GM12878 (cell line): ENCODE results near the gene SMIM9. TPM values are rescaled to one million over a fixed set of nuclear protein-coding genes. Genes with fewer than 3 reads are reported as not detected.

Source experiments
- ATAC-seq: fragments of 200-7000 bp; cut with Tn5 transposase; 3 replicates; pipeline ENCODE4 v1.9.1; 2020; ENCODE audit warnings: mild to moderate bottlenecking, moderate library complexity
- BruUV-seq: library from RNA; stranded (reverse); fragments of 400-500 nt; replicated peaks from 2 replicates; lab custom pipeline; 2021; lab: Mats Ljungman, UMichigan
- CTCF ChIA-PET: fragments of 300-600 bp; sonication (Branson Sonifier 250); formaldehyde crosslinking; extraction: SDS; loops from one replicate; lab custom pipeline; 2021; ENCODE audit warnings: inconsistent platforms; lab: Yijun Ruan, JAX
- POLR2A ChIA-PET: fragments of 350-600 bp; formaldehyde crosslinking; extraction: SDS; loops from one replicate; lab custom pipeline; 2021; ENCODE audit warnings: inconsistent platforms; lab: Charles Lee
- RAD21 ChIA-PET: fragments of 300-600 bp; sonication (Branson Sonifier 250); formaldehyde crosslinking; loops from one replicate; lab custom pipeline; 2023; ENCODE audit warnings: antibody characterized with exemption; ENCODE audit not compliant: unreplicated experiment; lab: Charles Lee
- SMC1A ChIA-PET: fragments of 300-600 bp; sonication (Branson Sonifier 250); formaldehyde crosslinking; loops from one replicate; lab custom pipeline; 2023; ENCODE audit not compliant: unreplicated experiment, uncharacterized antibody; lab: Charles Lee
- DNase-seq: peaks from one replicate; pipeline ENCODE4 v3.0.0-alpha.2; 2011; ENCODE audit warnings: low read depth, low spot score
- FAIRE-seq: peaks from 3 replicates; lab custom pipeline; 2011; peaks lifted over from hg19 to GRCh38; lab: Jason Lieb, UNC
- H2AFZ ChIP-seq: 2 replicates; pipeline ENCODE4 v1.6.0; 2011; ENCODE audit warnings: low read depth, low read length, control low read depth; ENCODE audit not compliant: control insufficient read depth
- H3K27ac ChIP-seq: 2 replicates; pipeline ENCODE4 v1.5.1; 2011; ENCODE audit warnings: control low read depth; ENCODE audit not compliant: control insufficient read depth, insufficient read depth
- H3K27me3 ChIP-seq, 2 experiments: replicated peaks in 1 of 2; 2 replicates each; pipeline versions ENCODE4 v1.6.0 to v1.6.1; 2011; ENCODE audit warnings: low read length in 1 of 2; ENCODE audit not compliant: control insufficient read depth in 2 of 2, insufficient read depth in 2 of 2
- H3K36me3 ChIP-seq, 2 experiments: 2 replicates each; pipeline ENCODE4 v1.5.1; 2011; ENCODE audit warnings: low read length in 1 of 2; ENCODE audit not compliant: control insufficient read depth in 2 of 2, insufficient read depth in 2 of 2
- H3K4me1 ChIP-seq: 2 replicates; pipeline ENCODE4 v1.6.1; 2011; ENCODE audit warnings: mild to moderate bottlenecking, low read length, moderate library complexity, mixed read lengths; ENCODE audit not compliant: control insufficient read depth, insufficient read depth
- H3K4me2 ChIP-seq: 2 replicates; pipeline ENCODE4 v1.6.0; 2011; ENCODE audit warnings: control low read depth; ENCODE audit not compliant: control insufficient read depth, insufficient read depth
- H3K4me3 ChIP-seq: fragments of 200-600 bp; sonication (generic); 2 replicates; pipeline ENCODE4 v1.5.1; 2016
- H3K79me2 ChIP-seq: 2 replicates; pipeline ENCODE4 v1.6.0; 2011; ENCODE audit warnings: low read length; ENCODE audit not compliant: control insufficient read depth, insufficient read depth
- H3K9ac ChIP-seq: 2 replicates; pipeline ENCODE4 v1.8.0; 2011; ENCODE audit warnings: low read length, control low read depth, mixed read lengths; ENCODE audit not compliant: control insufficient read depth, insufficient read depth
- H3K9me3 ChIP-seq: replicated peaks from 3 replicates; pipeline ENCODE4 v1.5.1; 2011; ENCODE audit warnings: mild to moderate bottlenecking, low read length; ENCODE audit not compliant: control insufficient read depth, insufficient read depth
- H4K20me1 ChIP-seq: 2 replicates; pipeline ENCODE4 v1.6.0; 2011; ENCODE audit not compliant: control insufficient read depth, insufficient read depth
- CUX1 ChIP-seq: IDR thresholded peaks from 2 replicates; pipeline ENCODE4 v1.6.1; 2012; ENCODE audit warnings: improper control_type of control experiment, low read depth, low read length; ENCODE audit not compliant: insufficient replicate concordance
- EP300 ChIP-seq, 2 experiments: fragments of 150-350 bp in 1 of 2; IDR thresholded peaks; 2 replicates each; pipeline ENCODE4 v1.6.1; 2011 to 2012; ENCODE audit warnings: low read depth in 2 of 2, low read length in 2 of 2, borderline replicate concordance in 1 of 2, improper control_type of control experiment in 1 of 2, inconsistent platforms in 1 of 2; ENCODE audit not compliant: control insufficient read depth in 1 of 2
- KDM1A ChIP-seq: fragments of 200-600 bp; sonication (generic); IDR thresholded peaks from 2 replicates; pipeline ENCODE4 v1.6.1; 2016; ENCODE audit warnings: borderline replicate concordance
- MEF2A ChIP-seq: IDR thresholded peaks from 2 replicates; pipeline ENCODE4 v1.6.1; 2011; ENCODE audit warnings: low read depth, mild to moderate bottlenecking, low read length, moderate library complexity; ENCODE audit not compliant: insufficient read depth
- MTA2 ChIP-seq: fragments of 450-650 bp; IDR thresholded peaks from 2 replicates; pipeline ENCODE4 v1.6.1; 2016; ENCODE audit warnings: low read depth, mild to moderate bottlenecking, moderate library complexity
- NR2F1 ChIP-seq: fragments of 450-650 bp; conservative IDR thresholded peaks from 2 replicates; pipeline ENCODE4 v1.6.1; 2017; ENCODE audit warnings: mild to moderate bottlenecking
- POLR2AphosphoS5 ChIP-seq: IDR thresholded peaks from 2 replicates; pipeline ENCODE4 v1.6.1; 2011; ENCODE audit warnings: mild to moderate bottlenecking, low read length, inconsistent platforms
- SMAD5 ChIP-seq: IDR thresholded peaks from 2 replicates; pipeline ENCODE4 v1.6.1; 2016; ENCODE audit warnings: antibody characterized with exemption, low read depth
- TARDBP ChIP-seq: IDR thresholded peaks from 2 replicates; pipeline ENCODE4 v1.6.1; 2016; ENCODE audit warnings: borderline replicate concordance
- TCF12 ChIP-seq: IDR thresholded peaks from 2 replicates; pipeline ENCODE4 v1.6.1; 2011; ENCODE audit warnings: low read depth, mild to moderate bottlenecking, low read length
- WGBS: methylation state at CpG from one replicate; pipeline ENCODE4 v1.1.6; 2016; ENCODE audit warnings: low lambda C conversion rate; ENCODE audit not compliant: insufficient replicate concordance, insufficient coverage; ENCODE audit errors: missing lambda C conversion rate; 5-methylcytosine and 5-hydroxymethylcytosine counted together
- in situ Hi-C: fragments of 300-500 bp; cut with MboI; formaldehyde crosslinking; loops from 9 replicates; pipeline ENCODE4 v1.14.3; 2018; ENCODE audit warnings: mixed read lengths
- intact Hi-C: fragments of 100-400 bp; cut with micrococcal nuclease; formaldehyde crosslinking; loops from one replicate; pipeline ENCODE4 v1.14.2; 2022; ENCODE audit not compliant: unreplicated experiment
- polyA plus RNA-seq, 11 experiments: library from polyadenylated mRNA; depleted of rRNA in 4 of 11; unstranded in 6 of 11; stranded (reverse) in 5 of 11; fragments of >200 nt; fragmentation: Nextera tagmentation in 4 of 11; fragmentation: Illumina TruSeq in 1 of 11; extraction: Ambion mirVana in 4 of 11; extraction: Trizol in 1 of 11; gene quantifications; 1 replicate in 1 of 11; 2 replicates in 10 of 11; pipeline versions ENCODE4 v1.2.1 to v1.2.3, GENCODE V29; 2011 to 2016; ENCODE audit warnings: inconsistent platforms in 2 of 11, missing spikeins in 2 of 11, low read depth in 1 of 11
- total RNA-seq, 4 experiments: library from RNA; depleted of rRNA in 3 of 4; stranded (reverse); fragments of >200 nt in 3 of 4; fragmentation: Illumina TruSeq in 1 of 4; extraction: Trizol in 1 of 4; gene quantifications; 2 replicates each; pipeline versions ENCODE4 v1.2.1 to v1.2.3, GENCODE V29; 2013 to 2021
- TF ChIP-seq, protein P1 (sequence below): fragments of 450-650 bp; IDR thresholded peaks from 2 replicates; pipeline ENCODE4 v1.6.1; 2017; ENCODE audit warnings: mild to moderate bottlenecking, moderate library complexity
- TF ChIP-seq, protein P2 (sequence below): fragments of 450-650 bp; IDR thresholded peaks from 2 replicates; pipeline ENCODE4 v1.6.1; 2014; ENCODE audit warnings: mild to moderate bottlenecking
- TF ChIP-seq, protein P3 (sequence below): IDR thresholded peaks from 2 replicates; pipeline ENCODE4 v1.6.1; 2011; ENCODE audit warnings: low read depth, mild to moderate bottlenecking, low read length, moderate library complexity, borderline replicate concordance; ENCODE audit errors: extremely low read depth

The SMIM9 gene
- total and polyA plus RNA-seq, 10 of the 15 experiments (the other 5 are each of a cell fraction or from before 2014, with no cell fraction given) = not detected

DNA sequence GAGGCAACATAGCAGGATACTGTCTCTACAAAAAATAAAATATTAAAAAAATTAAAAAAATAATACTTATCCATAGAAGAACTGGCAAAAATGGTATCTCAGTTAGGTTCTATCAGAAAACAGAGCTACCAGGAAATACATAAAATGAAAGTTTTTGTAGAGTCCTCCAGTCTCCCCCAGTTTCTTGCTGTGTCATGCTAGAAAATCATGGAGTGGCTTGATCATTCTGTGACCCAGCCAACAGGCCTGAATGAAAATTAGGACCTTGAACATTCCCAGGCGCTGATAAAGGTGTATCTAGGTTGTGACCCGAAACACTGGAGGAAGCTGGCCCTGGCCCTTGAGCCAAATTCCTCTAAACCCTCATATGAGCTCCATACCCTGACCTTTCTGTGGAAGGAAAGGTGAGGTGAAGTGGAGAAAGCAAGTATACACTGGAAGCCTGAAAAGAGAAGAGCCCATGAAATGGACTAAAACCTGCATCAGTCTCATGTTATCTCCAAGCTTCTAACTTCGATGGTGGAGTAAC lies 652 bp downstream of the SMIM9 start:
- FAIRE-seq = no peak
- SMC1A ChIA-PET = interaction anchor here (0.7 to 1.3 kb wide), 5 partner anchors 12 to 121 kb away, joined by 3 to 4 read pairs (median 3); no protein-coding TSS in a partner anchor
- no peak for DNase-seq
- Histone ChIP-seq H3K36me3 (no peaks in the 10 kb centered on the region), H3K27ac (no peak overlapping the region), H3K9me3 (no peaks in the 10 kb centered on the region), H3K9ac (no peak overlapping the region), H3K4me2 (no peak overlapping the region), H3K4me1 (peaks cover 3% of the 10 kb centered on the region; the same call in 1 of the 2 replicates), H3K4me3 (no peak overlapping the region), H3K79me2 (no peaks in the 10 kb centered on the region), H4K20me1 (no peaks in the 10 kb centered on the region), H3K27me3 (no peaks in the 10 kb centered on the region), H2AFZ (no peak overlapping the region)
- RAD21 ChIA-PET = interaction anchor here (1.1 to 1.9 kb wide), 3 partner anchors 8 to 85 kb away, joined by 4 to 5 read pairs (median 5); partner anchors contain the start of gene DKC1
- POLR2A ChIA-PET = no interaction called here
- intact Hi-C loops (no loop called here), in situ Hi-C loops (loop anchor here (10.0 kb wide), 1 partner anchor 289 kb away; the partner anchor contains the start of genes G6PD and IKBKG)
- no TSS peak for BruUV-seq
- CTCF ChIA-PET = interaction anchor here (1.0 to 2.7 kb wide), 2 partner anchors 15 to 85 kb away, joined by 3 to 8 read pairs; no protein-coding TSS in a partner anchor
- ATAC-seq = no peak
- 29% methylated on average over 3 of the region's 3 CpGs for WGBS
- TF ChIP-seq CUX1 (no peak), NR2F1 (no peak), TCF12 (no peak), SMAD5 (no peak), MTA2 (no peak), POLR2AphosphoS5 (no peak), KDM1A (no peak), EP300 (IDR thresholded peaks at IDR 0.05; ENCODE audit: borderline replicate concordance in 1 of 2, control insufficient read depth in 1 of 2, low read depth in 2 of 2, low read length in 2 of 2) (no peak), MEF2A (no peak), TARDBP (no peak)
- TF ChIP-seq, protein P1, sequence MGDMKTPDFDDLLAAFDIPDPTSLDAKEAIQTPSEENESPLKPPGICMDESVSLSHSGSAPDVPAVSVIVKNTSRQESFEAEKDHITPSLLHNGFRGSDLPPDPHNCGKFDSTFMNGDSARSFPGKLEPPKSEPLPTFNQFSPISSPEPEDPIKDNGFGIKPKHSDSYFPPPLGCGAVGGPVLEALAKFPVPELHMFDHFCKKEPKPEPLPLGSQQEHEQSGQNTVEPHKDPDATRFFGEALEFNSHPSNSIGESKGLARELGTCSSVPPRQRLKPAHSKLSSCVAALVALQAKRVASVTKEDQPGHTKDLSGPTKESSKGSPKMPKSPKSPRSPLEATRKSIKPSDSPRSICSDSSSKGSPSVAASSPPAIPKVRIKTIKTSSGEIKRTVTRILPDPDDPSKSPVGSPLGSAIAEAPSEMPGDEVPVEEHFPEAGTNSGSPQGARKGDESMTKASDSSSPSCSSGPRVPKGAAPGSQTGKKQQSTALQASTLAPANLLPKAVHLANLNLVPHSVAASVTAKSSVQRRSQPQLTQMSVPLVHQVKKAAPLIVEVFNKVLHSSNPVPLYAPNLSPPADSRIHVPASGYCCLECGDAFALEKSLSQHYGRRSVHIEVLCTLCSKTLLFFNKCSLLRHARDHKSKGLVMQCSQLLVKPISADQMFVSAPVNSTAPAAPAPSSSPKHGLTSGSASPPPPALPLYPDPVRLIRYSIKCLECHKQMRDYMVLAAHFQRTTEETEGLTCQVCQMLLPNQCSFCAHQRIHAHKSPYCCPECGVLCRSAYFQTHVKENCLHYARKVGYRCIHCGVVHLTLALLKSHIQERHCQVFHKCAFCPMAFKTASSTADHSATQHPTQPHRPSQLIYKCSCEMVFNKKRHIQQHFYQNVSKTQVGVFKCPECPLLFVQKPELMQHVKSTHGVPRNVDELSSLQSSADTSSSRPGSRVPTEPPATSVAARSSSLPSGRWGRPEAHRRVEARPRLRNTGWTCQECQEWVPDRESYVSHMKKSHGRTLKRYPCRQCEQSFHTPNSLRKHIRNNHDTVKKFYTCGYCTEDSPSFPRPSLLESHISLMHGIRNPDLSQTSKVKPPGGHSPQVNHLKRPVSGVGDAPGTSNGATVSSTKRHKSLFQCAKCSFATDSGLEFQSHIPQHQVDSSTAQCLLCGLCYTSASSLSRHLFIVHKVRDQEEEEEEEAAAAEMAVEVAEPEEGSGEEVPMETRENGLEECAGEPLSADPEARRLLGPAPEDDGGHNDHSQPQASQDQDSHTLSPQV = no peak
- TF ChIP-seq, protein P2, sequence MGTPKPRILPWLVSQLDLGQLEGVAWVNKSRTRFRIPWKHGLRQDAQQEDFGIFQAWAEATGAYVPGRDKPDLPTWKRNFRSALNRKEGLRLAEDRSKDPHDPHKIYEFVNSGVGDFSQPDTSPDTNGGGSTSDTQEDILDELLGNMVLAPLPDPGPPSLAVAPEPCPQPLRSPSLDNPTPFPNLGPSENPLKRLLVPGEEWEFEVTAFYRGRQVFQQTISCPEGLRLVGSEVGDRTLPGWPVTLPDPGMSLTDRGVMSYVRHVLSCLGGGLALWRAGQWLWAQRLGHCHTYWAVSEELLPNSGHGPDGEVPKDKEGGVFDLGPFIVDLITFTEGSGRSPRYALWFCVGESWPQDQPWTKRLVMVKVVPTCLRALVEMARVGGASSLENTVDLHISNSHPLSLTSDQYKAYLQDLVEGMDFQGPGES = no peak
- TF ChIP-seq, protein P3, sequence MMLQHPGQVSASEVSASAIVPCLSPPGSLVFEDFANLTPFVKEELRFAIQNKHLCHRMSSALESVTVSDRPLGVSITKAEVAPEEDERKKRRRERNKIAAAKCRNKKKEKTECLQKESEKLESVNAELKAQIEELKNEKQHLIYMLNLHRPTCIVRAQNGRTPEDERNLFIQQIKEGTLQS = no peak
